VCaP (cell line): ENCODE data around the gene PMEPA1.

Source experiments
- H3K27ac ChIP-seq: fragments of 450-650 bp; 2 replicates; pipeline ENCODE4 v1.5.1; 2017
- TF ChIP-seq, protein P1 (sequence below): fragments of 450-650 bp; conservative IDR thresholded peaks from 2 replicates; pipeline ENCODE4 v1.5.1; 2017; ENCODE audit warnings: mild to moderate bottlenecking, moderate library complexity

PMEPA1 gene

DNA sequence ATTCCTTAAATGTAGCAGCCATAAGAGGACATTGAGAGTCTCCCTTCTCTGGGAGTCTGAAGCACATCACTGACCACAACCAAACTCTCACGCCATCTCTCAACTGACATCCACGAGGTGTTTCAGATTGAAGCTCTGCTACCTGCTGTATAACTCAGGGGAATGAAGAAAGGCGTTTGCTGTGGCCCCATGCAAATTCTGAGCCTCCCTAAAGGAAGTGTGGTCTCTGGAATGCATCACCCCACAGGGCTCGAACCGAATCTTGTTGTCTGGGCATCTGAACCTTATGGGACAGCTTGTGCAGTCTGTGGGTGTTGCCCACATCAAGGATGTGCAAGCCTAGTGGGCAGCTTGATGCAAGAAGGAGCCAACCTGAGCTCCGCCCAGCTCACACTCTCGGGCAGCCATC lies 10.9 kb downstream of the PMEPA1 start:
- peak overlapping the region; percentile 99 for H3K27ac ChIP-seq
- TF ChIP-seq, protein P1, sequence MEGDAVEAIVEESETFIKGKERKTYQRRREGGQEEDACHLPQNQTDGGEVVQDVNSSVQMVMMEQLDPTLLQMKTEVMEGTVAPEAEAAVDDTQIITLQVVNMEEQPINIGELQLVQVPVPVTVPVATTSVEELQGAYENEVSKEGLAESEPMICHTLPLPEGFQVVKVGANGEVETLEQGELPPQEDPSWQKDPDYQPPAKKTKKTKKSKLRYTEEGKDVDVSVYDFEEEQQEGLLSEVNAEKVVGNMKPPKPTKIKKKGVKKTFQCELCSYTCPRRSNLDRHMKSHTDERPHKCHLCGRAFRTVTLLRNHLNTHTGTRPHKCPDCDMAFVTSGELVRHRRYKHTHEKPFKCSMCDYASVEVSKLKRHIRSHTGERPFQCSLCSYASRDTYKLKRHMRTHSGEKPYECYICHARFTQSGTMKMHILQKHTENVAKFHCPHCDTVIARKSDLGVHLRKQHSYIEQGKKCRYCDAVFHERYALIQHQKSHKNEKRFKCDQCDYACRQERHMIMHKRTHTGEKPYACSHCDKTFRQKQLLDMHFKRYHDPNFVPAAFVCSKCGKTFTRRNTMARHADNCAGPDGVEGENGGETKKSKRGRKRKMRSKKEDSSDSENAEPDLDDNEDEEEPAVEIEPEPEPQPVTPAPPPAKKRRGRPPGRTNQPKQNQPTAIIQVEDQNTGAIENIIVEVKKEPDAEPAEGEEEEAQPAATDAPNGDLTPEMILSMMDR: no peak

DNA sequence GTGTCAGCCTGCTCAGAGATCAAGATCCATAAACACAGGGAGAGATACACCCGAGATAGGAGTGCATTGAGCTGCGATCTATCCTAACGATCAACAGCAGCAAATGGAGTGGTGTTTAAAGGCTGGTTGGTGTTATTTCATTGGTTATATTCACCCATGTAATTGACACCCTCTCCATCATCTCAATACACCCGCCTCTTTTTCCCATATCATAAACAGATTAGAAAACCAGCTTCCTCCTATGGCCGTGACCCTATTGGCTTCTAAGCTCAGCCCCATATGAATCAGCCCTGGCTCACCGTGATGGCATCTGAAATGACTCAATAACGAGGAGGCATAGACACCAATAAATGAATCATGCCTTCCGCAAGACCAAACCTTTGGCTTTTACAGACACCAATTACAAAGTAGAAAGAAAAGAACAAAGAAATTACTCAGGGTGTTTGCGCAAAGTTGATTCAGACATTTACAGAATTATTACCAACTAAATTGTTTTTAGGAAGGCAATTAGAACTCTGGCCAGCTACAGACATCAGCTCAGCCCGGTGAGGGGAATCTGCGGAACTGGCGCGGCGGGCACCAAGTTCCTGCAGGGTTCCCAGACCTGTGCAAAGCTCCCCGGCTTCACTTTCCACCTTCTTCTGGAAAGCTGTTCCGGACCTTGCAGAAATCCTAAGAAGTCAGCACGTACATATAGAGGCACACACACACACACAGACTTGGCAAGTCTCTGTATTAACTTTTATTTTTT lies 11.5 kb downstream of the PMEPA1 start:
- TF ChIP-seq, protein P1: no peak
- peak overlapping the region; percentile 99 for H3K27ac ChIP-seq

DNA sequence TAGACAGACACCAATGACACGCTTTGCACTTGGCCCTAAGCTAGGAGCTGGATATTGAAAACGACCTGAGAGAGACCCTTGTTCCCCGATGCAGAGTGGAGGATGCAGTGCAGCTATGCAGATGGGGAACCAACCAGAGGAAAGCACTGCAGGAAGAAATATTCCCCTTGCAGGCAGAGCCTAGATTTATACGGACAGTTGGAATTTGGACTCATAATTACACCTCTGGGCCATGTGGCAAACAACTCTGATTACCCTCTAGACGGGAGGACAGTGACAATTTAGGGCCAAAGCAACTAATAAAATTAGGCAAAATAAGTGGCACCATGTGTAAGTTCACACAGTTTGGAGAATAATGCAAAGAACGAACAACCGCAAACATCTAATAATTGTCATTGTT lies 12.3 kb downstream of the PMEPA1 start:
- TF ChIP-seq, protein P1: no peak
- peak overlapping the region; percentile 99 for H3K27ac ChIP-seq

DNA sequence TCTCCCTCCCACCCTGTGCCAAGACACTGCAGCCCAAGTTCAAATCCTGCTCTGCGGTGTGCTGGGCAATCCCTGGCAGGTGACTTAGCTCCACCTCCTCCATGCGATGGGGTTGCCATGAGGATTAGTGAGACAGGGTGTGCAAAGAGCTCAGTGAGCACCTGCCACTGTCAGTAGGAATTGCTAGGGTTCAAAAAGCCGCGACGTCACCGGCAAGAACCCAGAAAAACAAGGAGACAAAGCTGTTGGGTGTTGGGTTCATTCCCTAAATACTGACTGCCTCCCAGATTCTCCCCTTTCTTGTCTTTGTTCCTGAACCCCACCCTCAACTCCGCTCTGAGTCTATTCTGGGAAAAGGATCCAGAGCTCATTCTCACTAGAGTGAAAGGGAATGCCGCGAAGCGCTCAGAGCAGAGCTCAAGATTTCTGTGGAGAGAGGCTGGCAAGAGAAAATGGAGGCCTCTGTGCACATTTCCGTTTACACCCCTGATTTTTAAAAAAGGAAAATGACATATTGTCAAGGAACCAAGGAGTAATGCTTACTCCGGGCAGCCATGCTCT lies 13.3 kb downstream of the PMEPA1 start:
- peak overlapping the region; percentile 99 for H3K27ac ChIP-seq
- TF ChIP-seq, protein P1: no peak

DNA sequence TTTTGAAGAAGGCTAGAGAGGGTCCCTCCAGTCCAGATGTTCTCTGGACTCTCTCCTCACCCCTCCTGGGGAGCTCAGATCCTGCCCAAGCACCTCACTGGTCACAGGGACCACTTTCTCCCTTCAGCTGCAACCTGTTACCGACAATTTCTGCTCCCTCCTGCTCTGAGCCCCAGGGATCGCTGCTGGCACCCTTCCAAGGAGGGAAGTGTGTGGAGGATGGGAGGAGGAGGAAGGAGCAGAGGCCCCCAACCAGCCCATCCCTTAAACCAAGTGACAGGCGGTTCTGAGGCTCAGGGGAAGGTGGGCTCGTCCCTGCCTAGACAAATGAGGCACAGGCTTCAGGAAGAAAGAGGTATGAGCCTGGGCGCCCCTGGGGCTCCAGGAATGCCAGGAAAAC lies 13.9 kb downstream of the PMEPA1 start:
- TF ChIP-seq, protein P1: no peak
- peak overlapping the region; percentile 99 for H3K27ac ChIP-seq

DNA sequence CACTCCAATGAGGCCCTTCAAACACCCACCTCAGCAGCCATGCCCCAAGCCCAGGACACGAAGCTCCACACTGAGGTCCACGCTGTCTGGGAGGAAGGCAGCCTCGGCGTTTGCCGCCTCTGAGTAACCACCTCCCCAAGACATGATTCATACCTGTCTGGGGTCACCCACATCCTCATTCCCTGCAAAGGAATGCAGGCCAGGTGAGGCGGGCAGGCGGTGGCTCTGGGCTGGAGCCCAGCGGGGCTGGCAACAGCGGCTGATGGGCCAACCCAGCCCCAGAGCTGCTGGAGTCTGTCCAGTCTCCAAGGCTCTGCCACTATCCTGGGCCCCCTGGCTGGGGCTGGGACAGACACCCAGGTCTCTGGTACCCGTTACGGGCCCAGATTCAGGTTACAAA lies 14.8 kb downstream of the PMEPA1 start:
- peak overlapping the region; percentile 99 for H3K27ac ChIP-seq
- TF ChIP-seq, protein P1: no peak

DNA sequence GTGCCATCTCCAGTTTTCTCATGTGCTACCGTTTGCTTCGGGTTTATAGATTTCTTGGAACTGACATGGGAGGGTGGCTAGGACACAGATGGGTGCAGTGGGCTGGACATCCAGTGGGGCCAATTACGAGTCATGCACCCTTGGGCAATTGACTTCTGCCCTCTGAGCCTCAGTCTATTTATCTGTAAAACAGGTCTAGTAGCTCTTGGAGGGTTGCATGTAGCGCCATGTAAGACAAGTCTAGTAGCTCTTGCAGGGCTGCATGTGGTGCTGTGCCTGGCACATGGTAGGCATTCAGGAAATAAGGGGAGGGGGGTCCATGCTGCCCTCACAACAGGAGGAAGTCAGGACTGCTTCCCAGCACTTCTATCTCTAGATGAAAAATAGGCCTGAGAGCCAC lies 15.3 kb downstream of the PMEPA1 start:
- peak overlapping the region; percentile 99 for H3K27ac ChIP-seq
- TF ChIP-seq, protein P1: no peak
